ENCODE measurements around the gene ATP13A3. TPM values are rescaled to one million over a fixed set of nuclear protein-coding genes. Genes with fewer than 3 reads are reported as not detected.
"Not testable (repeated sequence)": the region's sequence is repeated elsewhere in the genome, so short reads cannot be mapped to it uniquely, and the experiment has no call there.

Gene ATP13A3
- total RNA-seq, 1 donor from 2014 or later = 44.4 TPM

GRCh38 chr3:194500198-194500597 is 13.4 kb upstream of the ATP13A3 start:
- Histone ChIP-seq H3K27ac (ENCODE audit: low read depth, low read length) (no peak overlapping the region), H3K27me3 (ENCODE audit: control insufficient read depth in 3 of 3, insufficient read depth in 3 of 3, low read length in 3 of 3) (no peaks in the 10 kb centered on the region), H3K4me1 (ENCODE audit: control insufficient read depth in 3 of 3, insufficient read depth in 3 of 3, low read length in 3 of 3) (peaks cover 8 to 11% (median 10%) of the 10 kb centered on the region in 3 donors), H3K9me3 (ENCODE audit: control insufficient read depth in 3 of 3, low read length in 3 of 3) (no peaks in the 10 kb centered on the region), H3K4me3 (ENCODE audit: low read length in 3 of 3) (no peak overlapping the region), H3K9ac (ENCODE audit: low read depth in 1 of 3, low read length in 3 of 3) (no peak overlapping the region), H3K36me3 (ENCODE audit: control insufficient read depth in 3 of 3, insufficient read depth in 3 of 3, low read length in 3 of 3) (no peaks in the 10 kb centered on the region)

GRCh38 chr3:194499516-194499915 is 12.7 kb upstream of the ATP13A3 start:
- H3K9me3 ChIP-seq (ENCODE audit: control insufficient read depth in 3 of 3, low read length in 3 of 3); H3K36me3 ChIP-seq (ENCODE audit: control insufficient read depth in 3 of 3, insufficient read depth in 3 of 3, low read length in 3 of 3); H3K27ac ChIP-seq (ENCODE audit: low read depth, low read length); H3K27me3 ChIP-seq (ENCODE audit: control insufficient read depth in 3 of 3, insufficient read depth in 3 of 3, low read length in 3 of 3); H3K4me3 ChIP-seq (ENCODE audit: low read length in 3 of 3); H3K9ac ChIP-seq (ENCODE audit: low read depth in 1 of 3, low read length in 3 of 3): not testable (repeated sequence)
- H3K4me1 ChIP-seq (ENCODE audit: control insufficient read depth in 3 of 3, insufficient read depth in 3 of 3, low read length in 3 of 3) = peaks cover 8 to 12% (median 11%) of the 10 kb centered on the region in 3 donors

- H3K27me3 ChIP-seq (ENCODE audit: control insufficient read depth in 3 of 3, insufficient read depth in 3 of 3, low read length in 3 of 3) = no peaks in the 10 kb centered on the region
- no peak overlapping the region for H3K9ac ChIP-seq (ENCODE audit: low read depth in 1 of 3, low read length in 3 of 3)
- H3K9me3 ChIP-seq (ENCODE audit: control insufficient read depth in 3 of 3, low read length in 3 of 3) = no peaks in the 10 kb centered on the region
- peaks cover 8 to 12% (median 11%) of the 10 kb centered on the region in 3 donors for H3K4me1 ChIP-seq (ENCODE audit: control insufficient read depth in 3 of 3, insufficient read depth in 3 of 3, low read length in 3 of 3)
- H3K4me3 ChIP-seq (ENCODE audit: low read length in 3 of 3) = no peak overlapping the region
- H3K27ac ChIP-seq (ENCODE audit: low read depth, low read length) = no peak overlapping the region
- H3K36me3 ChIP-seq (ENCODE audit: control insufficient read depth in 3 of 3, insufficient read depth in 3 of 3, low read length in 3 of 3) = no peaks in the 10 kb centered on the region
These were observed 11.2 kb upstream of the ATP13A3 start for GRCh38 chr3:194497799-194498575.

GRCh38 chr3:194496217-194496919 is 9.6 kb upstream of the ATP13A3 start:
- Histone ChIP-seq H3K27ac (ENCODE audit: low read depth, low read length) (no peak overlapping the region), H3K9me3 (ENCODE audit: control insufficient read depth in 3 of 3, low read length in 3 of 3) (no peaks in the 10 kb centered on the region), H3K9ac (ENCODE audit: low read depth in 1 of 3, low read length in 3 of 3) (no peak overlapping the region), H3K27me3 (ENCODE audit: control insufficient read depth in 3 of 3, insufficient read depth in 3 of 3, low read length in 3 of 3) (no peaks in the 10 kb centered on the region), H3K36me3 (ENCODE audit: control insufficient read depth in 3 of 3, insufficient read depth in 3 of 3, low read length in 3 of 3) (no peaks in the 10 kb centered on the region), H3K4me3 (ENCODE audit: low read length in 3 of 3) (no peak overlapping the region), H3K4me1 (ENCODE audit: control insufficient read depth in 3 of 3, insufficient read depth in 3 of 3, low read length in 3 of 3) (peaks cover 8 to 12% (median 11%) of the 10 kb centered on the region in 3 donors)

- H3K4me1 ChIP-seq (ENCODE audit: control insufficient read depth in 3 of 3, insufficient read depth in 3 of 3, low read length in 3 of 3) = peaks cover 8 to 12% (median 11%) of the 10 kb centered on the region in 3 donors
These were observed 8.2 kb upstream of the ATP13A3 start for GRCh38 chr3:194494951-194495374.

GRCh38 chr3:194493995-194494927 is 7.5 kb upstream of the ATP13A3 start:
- not testable (repeated sequence) for H3K27ac ChIP-seq (ENCODE audit: low read depth, low read length); H3K36me3 ChIP-seq (ENCODE audit: control insufficient read depth in 3 of 3, insufficient read depth in 3 of 3, low read length in 3 of 3); H3K4me3 ChIP-seq (ENCODE audit: low read length in 3 of 3); H3K9me3 ChIP-seq (ENCODE audit: control insufficient read depth in 3 of 3, low read length in 3 of 3); H3K27me3 ChIP-seq (ENCODE audit: control insufficient read depth in 3 of 3, insufficient read depth in 3 of 3, low read length in 3 of 3); H3K9ac ChIP-seq (ENCODE audit: low read depth in 1 of 3, low read length in 3 of 3)
- H3K4me1 ChIP-seq (ENCODE audit: control insufficient read depth in 3 of 3, insufficient read depth in 3 of 3, low read length in 3 of 3) = peaks cover 8 to 12% (median 11%) of the 10 kb centered on the region in 3 donors

More at GRCh38 chr3:194494951-194495374, 8.2 kb upstream of the ATP13A3 start:
- H3K9ac ChIP-seq (ENCODE audit: low read depth in 1 of 3, low read length in 3 of 3) = no peak overlapping the region
- no peak overlapping the region for H3K27ac ChIP-seq (ENCODE audit: low read depth, low read length)
- no peak overlapping the region for H3K4me3 ChIP-seq (ENCODE audit: low read length in 3 of 3)
- H3K36me3 ChIP-seq (ENCODE audit: control insufficient read depth in 3 of 3, insufficient read depth in 3 of 3, low read length in 3 of 3) = no peaks in the 10 kb centered on the region
- H3K27me3 ChIP-seq (ENCODE audit: control insufficient read depth in 3 of 3, insufficient read depth in 3 of 3, low read length in 3 of 3) = no peaks in the 10 kb centered on the region
- H3K9me3 ChIP-seq (ENCODE audit: control insufficient read depth in 3 of 3, low read length in 3 of 3) = no peaks in the 10 kb centered on the region

DNA sequence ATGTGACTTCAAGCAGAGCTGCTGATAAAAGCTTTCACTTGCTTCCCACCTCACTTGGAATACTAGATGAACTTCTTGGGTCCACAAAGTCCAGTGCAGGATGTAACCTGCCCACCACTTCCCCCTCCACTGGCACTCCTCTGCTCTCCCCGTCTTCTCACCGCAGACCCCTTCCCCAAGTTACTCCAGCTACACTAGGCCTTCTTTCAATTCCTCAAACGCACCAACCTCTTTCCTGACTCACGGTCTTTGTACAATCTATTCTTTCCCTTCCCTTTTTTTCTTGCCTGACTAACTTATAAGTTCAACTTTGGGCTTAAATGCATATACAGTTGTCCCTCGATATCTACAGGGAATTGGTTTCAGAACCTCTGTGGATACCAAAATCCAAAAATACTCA is 5.2 kb upstream of the ATP13A3 start:
- Histone ChIP-seq H3K9me3 (ENCODE audit: control insufficient read depth in 3 of 3, low read length in 3 of 3) (no peaks in the 10 kb centered on the region), H3K4me1 (ENCODE audit: control insufficient read depth in 3 of 3, insufficient read depth in 3 of 3, low read length in 3 of 3) (peaks cover 4 to 12% (median 10%) of the 10 kb centered on the region in 3 donors), H3K27me3 (ENCODE audit: control insufficient read depth in 3 of 3, insufficient read depth in 3 of 3, low read length in 3 of 3) (no peaks in the 10 kb centered on the region), H3K36me3 (ENCODE audit: control insufficient read depth in 3 of 3, insufficient read depth in 3 of 3, low read length in 3 of 3) (no peaks in the 10 kb centered on the region), H3K27ac (ENCODE audit: low read depth, low read length) (no peak overlapping the region), H3K4me3 (ENCODE audit: low read length in 3 of 3) (no peak overlapping the region), H3K9ac (ENCODE audit: low read depth in 1 of 3, low read length in 3 of 3) (no peak overlapping the region)

GRCh38 chr3:194489736-194490612 is 3.2 kb upstream of the ATP13A3 start:
- no peak overlapping the region for H3K4me3 ChIP-seq (ENCODE audit: low read length in 3 of 3)
- H3K4me1 ChIP-seq (ENCODE audit: control insufficient read depth in 3 of 3, insufficient read depth in 3 of 3, low read length in 3 of 3) = peaks cover 14 to 22% (median 20%) of the 10 kb centered on the region in 3 donors
- H3K9me3 ChIP-seq (ENCODE audit: control insufficient read depth in 3 of 3, low read length in 3 of 3) = no peaks in the 10 kb centered on the region
- H3K36me3 ChIP-seq (ENCODE audit: control insufficient read depth in 3 of 3, insufficient read depth in 3 of 3, low read length in 3 of 3) = no peaks in the 10 kb centered on the region
- no peaks in the 10 kb centered on the region for H3K27me3 ChIP-seq (ENCODE audit: control insufficient read depth in 3 of 3, insufficient read depth in 3 of 3, low read length in 3 of 3)
- no peak overlapping the region for H3K27ac ChIP-seq (ENCODE audit: low read depth, low read length)
- no peak overlapping the region for H3K9ac ChIP-seq (ENCODE audit: low read depth in 1 of 3, low read length in 3 of 3)

All from skeletal muscle tissue (tissue), 4 donors.